CD4-positive, alpha-beta T cell treated with Interleukin-6 for 4 hours (primary cell): ENCODE results near the gene UBTF.
"Not testable (repeated sequence)": the region's sequence is repeated elsewhere in the genome, so short reads cannot be mapped to it uniquely, and the experiment has no call there.

Source experiments
- DNase-seq: peaks from one replicate; pipeline ENCODE4 v3.0.0-alpha.2; 2020; ENCODE audit warnings: mixed read lengths

Gene UBTF

GRCh38 chr17:44241106-44241624 lies 21.7 kb upstream of the UBTF start:
- no peak for DNase-seq

GRCh38 chr17:44237886-44238285 lies 18.4 kb upstream of the UBTF start:
- DNase-seq = not testable (repeated sequence)

GRCh38 chr17:44236444-44236991 lies 17.0 kb upstream of the UBTF start:
- no peak for DNase-seq

GRCh38 chr17:44235583-44235936 lies 16.1 kb upstream of the UBTF start:
- DNase-seq = no peak

GRCh38 chr17:44233582-44233981 lies 14.1 kb upstream of the UBTF start:
- no peak for DNase-seq

- no peak for DNase-seq
These were observed 12.6 kb upstream of the UBTF start for GRCh38 chr17:44232061-44232460.

GRCh38 chr17:44230140-44230539 lies 10.7 kb upstream of the UBTF start:
- no peak for DNase-seq

- no peak for DNase-seq
These were observed 9.6 kb upstream of the UBTF start for GRCh38 chr17:44229090-44229489.

- DNase-seq = no peak
These were observed 4.1 kb upstream of the UBTF start for GRCh38 chr17:44223541-44224071.

GRCh38 chr17:44222112-44222869 lies 2.8 kb upstream of the UBTF start:
- peak; percentile 65 for DNase-seq

GRCh38 chr17:44221862-44222111 lies 2.3 kb upstream of the UBTF start:
- DNase-seq = no peak

GRCh38 chr17:44221084-44221861 lies 1.8 kb upstream of the UBTF start:
- peak; percentile 76 for DNase-seq

- peak; percentile 59 for DNase-seq
These were observed 973 bp upstream of the UBTF start for GRCh38 chr17:44220213-44221083.

- DNase-seq = peak; percentile 73
These were observed 313 bp downstream of the UBTF start for GRCh38 chr17:44219108-44219615.

- DNase-seq = peak; percentile 90
These were observed 949 bp downstream of the UBTF start for GRCh38 chr17:44218344-44219107.

GRCh38 chr17:44217738-44218343 lies 1.6 kb downstream of the UBTF start:
- no peak for DNase-seq

GRCh38 chr17:44216694-44217093 lies 2.8 kb downstream of the UBTF start:
- peak; percentile 19 for DNase-seq

GRCh38 chr17:44216173-44216572 lies 3.3 kb downstream of the UBTF start:
- peak; percentile 72 for DNase-seq

GRCh38 chr17:44214896-44215295 lies 4.6 kb downstream of the UBTF start:
- DNase-seq = no peak

- no peak for DNase-seq
These were observed 5.3 kb downstream of the UBTF start for GRCh38 chr17:44214230-44214494.

GRCh38 chr17:44213403-44214229 lies 5.9 kb downstream of the UBTF start:
- DNase-seq = no peak
